Prostate gland (tissue), 2 donors: ENCODE measurements around the gene WAS. TPM values are rescaled to one million over a fixed set of nuclear protein-coding genes. Genes with fewer than 3 reads are reported as not detected.

Experiments
- DNase-seq: peaks from one replicate; pipeline ENCODE4 v3.0.0-alpha.2; 2019; ENCODE audit warnings: low spot score
- H3K27ac ChIP-seq, 2 donors: fragments of 200-600 bp; sonication (generic); 2 replicates each; pipeline ENCODE4 v1.5.1; 2017 to 2019
- H3K27me3 ChIP-seq: fragments of 200-600 bp; sonication (generic); replicated peaks from 2 replicates; pipeline ENCODE4 v1.5.1; 2019; ENCODE audit not compliant: insufficient read depth
- H3K36me3 ChIP-seq, 2 donors: fragments of 200-600 bp; sonication (generic); 1 replicate in 1 of 2; 2 replicates in 1 of 2; pipeline versions ENCODE4 v1.5.1 to v1.8.1; 2017 to 2019
- H3K4me1 ChIP-seq: fragments of 200-600 bp; sonication (generic); replicated peaks from 2 replicates; pipeline ENCODE4 v1.5.1; 2019
- H3K4me3 ChIP-seq, 2 donors: fragments of 200-600 bp; sonication (generic); 2 replicates each; pipeline ENCODE4 v1.5.1; 2017 to 2019
- H3K9me3 ChIP-seq: fragments of 200-600 bp; sonication (generic); 2 replicates; pipeline ENCODE4 v1.5.1; 2017
- CTCF ChIP-seq, 4 experiments: fragments of 200-600 bp in 2 of 4; fragments of 450-650 bp in 2 of 4; sonication (generic) in 2 of 4; IDR thresholded peaks; 1 replicate in 3 of 4; 2 replicates in 1 of 4; pipeline ENCODE4 v1.5.1; 2016 to 2019; ENCODE audit warnings: antibody characterized with exemption in 4 of 4, mild to moderate bottlenecking in 2 of 4, moderate library complexity in 2 of 4
- POLR2A ChIP-seq: fragments of 450-650 bp; IDR thresholded peaks from one replicate; pipeline ENCODE4 v1.6.1; 2016; ENCODE audit warnings: antibody characterized with exemption, mild to moderate bottlenecking
- POLR2AphosphoS5 ChIP-seq: sonication (generic); formaldehyde crosslinking; IDR thresholded peaks from one replicate; pipeline ENCODE4 v1.6.1; 2017; ENCODE audit warnings: antibody characterized with exemption
- WGBS: methylation state at CpG from one replicate; pipeline ENCODE4 v1.1.5; 2018; 5-methylcytosine and 5-hydroxymethylcytosine counted together
- intact Hi-C: fragments of 100-400 bp; cut with DNase I; formaldehyde crosslinking; loops from one replicate; pipeline ENCODE4 v1.14.2; 2022
- total RNA-seq, 2 donors: library from RNA; depleted of rRNA; stranded (reverse); fragments of >200 nt; gene quantifications; one replicate each; pipeline ENCODE4 v1.1.0, GENCODE V29; 2016

Gene WAS
- total RNA-seq, 2 donors from 2014 or later = 2.5 to 10.5 TPM

GRCh38 chrX:48715876-48716502 is 32.4 kb downstream of the WAS start:
- H3K4me1 ChIP-seq = no peaks in the 10 kb centered on the region
- no peak overlapping the region for H3K4me3 ChIP-seq
- 75% methylated on average over 4 of the region's 4 CpGs for WGBS
- no peak for DNase-seq
- no peaks in the 10 kb centered on the region for H3K36me3 ChIP-seq
- no peaks in the 10 kb centered on the region for H3K9me3 ChIP-seq
- H3K27ac ChIP-seq = no peak overlapping the region
- no peaks in the 10 kb centered on the region for H3K27me3 ChIP-seq
- intact Hi-C loops = no loop called here
- TF ChIP-seq POLR2A (no peak), POLR2AphosphoS5 (no peak), CTCF (IDR thresholded peaks at IDR 0.05) (no peak)

- Histone ChIP-seq H3K27ac (no peak overlapping the region), H3K4me1 (no peaks in the 10 kb centered on the region), H3K27me3 (no peaks in the 10 kb centered on the region), H3K9me3 (no peaks in the 10 kb centered on the region), H3K36me3 (no peaks in the 10 kb centered on the region), H3K4me3 (no peak overlapping the region)
- TF ChIP-seq CTCF (IDR thresholded peaks at IDR 0.05) = no peak
- TF ChIP-seq POLR2AphosphoS5 = no peak
- TF ChIP-seq POLR2A = no peak
- DNase-seq = no peak
- 92% methylated on average over 2 of the region's 2 CpGs for WGBS
- intact Hi-C loops = no loop called here
Observed at GRCh38 chrX:48719958-48720357, 36.4 kb downstream of the WAS start.

- Histone ChIP-seq H3K27ac (no peak overlapping the region), H3K4me1 (no peaks in the 10 kb centered on the region), H3K9me3 (no peaks in the 10 kb centered on the region), H3K4me3 (no peak overlapping the region), H3K36me3 (no peaks in the 10 kb centered on the region), H3K27me3 (no peaks in the 10 kb centered on the region)
- no peak for DNase-seq
- 82% methylated on average over 2 of the region's 4 CpGs for WGBS
- intact Hi-C loops = no loop called here
- TF ChIP-seq POLR2A = no peak
Observed at GRCh38 chrX:48720577-48721250, 37.1 kb downstream of the WAS start.

GRCh38 chrX:48721916-48722315 is 38.3 kb downstream of the WAS start:
- Histone ChIP-seq H3K27me3 (no peaks in the 10 kb centered on the region), H3K4me3 (no peak overlapping the region), H3K27ac (no peak overlapping the region), H3K9me3 (no peaks in the 10 kb centered on the region), H3K4me1 (no peaks in the 10 kb centered on the region), H3K36me3 (no peaks in the 10 kb centered on the region)
- TF ChIP-seq CTCF (IDR thresholded peaks at IDR 0.05) (no peak), POLR2AphosphoS5 (no peak), POLR2A (no peak)
- intact Hi-C loops = no loop called here
- DNase-seq = no peak

- H3K27me3 ChIP-seq = no peaks in the 10 kb centered on the region
- H3K4me3 ChIP-seq = no peak overlapping the region
- WGBS = 100% methylated on average over 2 of the region's 2 CpGs
- intact Hi-C loops = no loop called here
- no peaks in the 10 kb centered on the region for H3K4me1 ChIP-seq
- TF ChIP-seq POLR2AphosphoS5 (no peak), POLR2A (no peak)
- no peak overlapping the region for H3K27ac ChIP-seq
- H3K9me3 ChIP-seq = no peaks in the 10 kb centered on the region
- H3K36me3 ChIP-seq = no peaks in the 10 kb centered on the region
- no peak for DNase-seq
Observed at GRCh38 chrX:48726596-48726995, 43.0 kb downstream of the WAS start.

GRCh38 chrX:48728653-48729052 is 45.1 kb downstream of the WAS start:
- intact Hi-C loops = no loop called here

More at GRCh38 chrX:48728653-48729052, 45.1 kb downstream of the WAS start:
- Histone ChIP-seq H3K36me3 (no peaks in the 10 kb centered on the region), H3K4me1 (no peaks in the 10 kb centered on the region), H3K9me3 (no peaks in the 10 kb centered on the region), H3K4me3 (no peak overlapping the region), H3K27ac (no peak overlapping the region), H3K27me3 (no peaks in the 10 kb centered on the region)
- TF ChIP-seq POLR2AphosphoS5 (no peak), CTCF (IDR thresholded peaks at IDR 0.05) (no peak), POLR2A (no peak)
- no peak for DNase-seq
